ENCODE results near the gene NEXN. TPM values are rescaled to one million over a fixed set of nuclear protein-coding genes. Genes with fewer than 3 reads are reported as not detected.
A peak's percentile ranks its signal among the peaks of the same experiment; 100 is the strongest.

NEXN gene
- total and polyA plus RNA-seq, 2 of the 13 experiments (the other 11 are each of a cell fraction or from before 2014, with no cell fraction given): 0.07 to 0.97 TPM

GRCh38 chr1:77888781-77889642 lies 588 bp downstream of the NEXN start (continued):
- TF ChIP-seq RFX1 (IDR thresholded peaks at IDR 0.05): no peak
- no peak for TF ChIP-seq ZNF496 (CRISPR knock-in tag; IDR thresholded peaks at IDR 0.05; ENCODE audit: insufficient replicate concordance)
- no peak for TF ChIP-seq ZZZ3 (CRISPR knock-in tag; IDR thresholded peaks at IDR 0.05; ENCODE audit: borderline replicate concordance)
- TF ChIP-seq CENPT (CRISPR knock-in tag; IDR thresholded peaks at IDR 0.05; ENCODE audit: low read depth): no peak
- TF ChIP-seq ZNF782 (CRISPR knock-in tag; IDR thresholded peaks at IDR 0.05; ENCODE audit: borderline replicate concordance): no peak
- no peak for TF ChIP-seq MED13 (CRISPR knock-in tag; IDR thresholded peaks at IDR 0.05)
- TF ChIP-seq SAP130 (CRISPR knock-in tag; IDR thresholded peaks at IDR 0.05; ENCODE audit: low read depth): no peak
- no peak for TF ChIP-seq PAF1 (CRISPR knock-in tag; IDR thresholded peaks at IDR 0.05)
- TF ChIP-seq THYN1 (CRISPR knock-in tag; IDR thresholded peaks at IDR 0.05; ENCODE audit: borderline replicate concordance, low read depth): no peak
- no peak for TF ChIP-seq IKZF4 (CRISPR knock-in tag; IDR thresholded peaks at IDR 0.05; ENCODE audit: borderline replicate concordance, low read depth, not compliant biosample characterization)
- TF ChIP-seq ETV5 (CRISPR knock-in tag; IDR thresholded peaks at IDR 0.05; ENCODE audit: borderline replicate concordance): no peak
- TF ChIP-seq ATRX (CRISPR knock-in tag; IDR thresholded peaks at IDR 0.05; ENCODE audit: borderline replicate concordance): no peak
- TF ChIP-seq POLR2AphosphoS2 (IDR thresholded peaks at IDR 0.05; ENCODE audit: low read depth, low read length): no peak
- TF ChIP-seq HOXA7 (CRISPR knock-in tag; IDR thresholded peaks at IDR 0.05): no peak
- TF ChIP-seq, protein P1, sequence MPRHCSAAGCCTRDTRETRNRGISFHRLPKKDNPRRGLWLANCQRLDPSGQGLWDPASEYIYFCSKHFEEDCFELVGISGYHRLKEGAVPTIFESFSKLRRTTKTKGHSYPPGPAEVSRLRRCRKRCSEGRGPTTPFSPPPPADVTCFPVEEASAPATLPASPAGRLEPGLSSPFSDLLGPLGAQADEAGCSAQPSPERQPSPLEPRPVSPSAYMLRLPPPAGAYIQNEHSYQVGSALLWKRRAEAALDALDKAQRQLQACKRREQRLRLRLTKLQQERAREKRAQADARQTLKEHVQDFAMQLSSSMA (CRISPR knock-in tag; IDR thresholded peaks at IDR 0.05): 0 out of 2 replicates have a peak, but pooled peaks have one; percentile 42
- no peak for TF ChIP-seq ZNF841 (CRISPR knock-in tag; IDR thresholded peaks at IDR 0.05; ENCODE audit: borderline replicate concordance)
- no peak for TF ChIP-seq ZNF101 (CRISPR knock-in tag; IDR thresholded peaks at IDR 0.05; ENCODE audit: borderline replicate concordance, low read depth)
- no peak for TF ChIP-seq CC2D1A (CRISPR knock-in tag; IDR thresholded peaks at IDR 0.05)
- no peak for TF ChIP-seq ZSCAN9 (CRISPR knock-in tag; IDR thresholded peaks at IDR 0.05; ENCODE audit: borderline replicate concordance)
- no peak for TF ChIP-seq ZSCAN21 (CRISPR knock-in tag; IDR thresholded peaks at IDR 0.05; ENCODE audit: borderline replicate concordance)
- TF ChIP-seq KLF9 (CRISPR knock-in tag; IDR thresholded peaks at IDR 0.05; ENCODE audit: low read depth): no peak
- no peak for TF ChIP-seq MYPOP (CRISPR knock-in tag; IDR thresholded peaks at IDR 0.05)
- TF ChIP-seq ZBTB38 (CRISPR knock-in tag; IDR thresholded peaks at IDR 0.05): no peak
- no peak for TF ChIP-seq POLR2AphosphoS5 (IDR thresholded peaks at IDR 0.05; ENCODE audit: low read depth, low read length)
- no peak for TF ChIP-seq HNF1A (IDR thresholded peaks at IDR 0.05; ENCODE audit: low read depth)
- TF ChIP-seq HNF1A (CRISPR knock-in tag; IDR thresholded peaks at IDR 0.05; ENCODE audit: borderline replicate concordance): no peak

Measured in HepG2 (cell line).